Ectodermal cell (in vitro differentiated cells): ENCODE results near the gene MICAL2.

Source experiments
- H3K27ac ChIP-seq: 2 replicates; pipeline ENCODE4 v1.7.0; 2013; ENCODE audit warnings: mild to moderate bottlenecking, low read depth, low read length; ENCODE audit not compliant: insufficient read depth, poor library complexity, severe bottlenecking
- H3K27me3 ChIP-seq: 2 replicates; pipeline ENCODE4 v1.7.0; 2013; ENCODE audit warnings: mild to moderate bottlenecking, low read length; ENCODE audit not compliant: insufficient read depth, control insufficient read depth, poor library complexity, severe bottlenecking
- H3K36me3 ChIP-seq: one replicate; pipeline ENCODE4 v1.7.0; 2013; ENCODE audit warnings: low read length; ENCODE audit not compliant: control insufficient read depth, insufficient read depth
- H3K4me1 ChIP-seq: one replicate; pipeline ENCODE4 v1.7.0; 2013; ENCODE audit warnings: low read length; ENCODE audit not compliant: control insufficient read depth, insufficient read depth
- H3K4me3 ChIP-seq: 2 replicates; pipeline ENCODE4 v1.7.0; 2013; ENCODE audit warnings: low read depth, low read length, control low read depth; ENCODE audit not compliant: insufficient read depth
- H3K9me3 ChIP-seq: 2 replicates; pipeline ENCODE4 v1.7.0; 2013; ENCODE audit warnings: mild to moderate bottlenecking, low read length, moderate library complexity; ENCODE audit not compliant: control insufficient read depth
- WGBS, 2 experiments: methylation state at CpG; one replicate each; pipeline ENCODE4 v1.1.7; 2013; ENCODE audit warnings: missing lambda C conversion rate in 2 of 2; 5-methylcytosine and 5-hydroxymethylcytosine counted together

The MICAL2 gene

DNA sequence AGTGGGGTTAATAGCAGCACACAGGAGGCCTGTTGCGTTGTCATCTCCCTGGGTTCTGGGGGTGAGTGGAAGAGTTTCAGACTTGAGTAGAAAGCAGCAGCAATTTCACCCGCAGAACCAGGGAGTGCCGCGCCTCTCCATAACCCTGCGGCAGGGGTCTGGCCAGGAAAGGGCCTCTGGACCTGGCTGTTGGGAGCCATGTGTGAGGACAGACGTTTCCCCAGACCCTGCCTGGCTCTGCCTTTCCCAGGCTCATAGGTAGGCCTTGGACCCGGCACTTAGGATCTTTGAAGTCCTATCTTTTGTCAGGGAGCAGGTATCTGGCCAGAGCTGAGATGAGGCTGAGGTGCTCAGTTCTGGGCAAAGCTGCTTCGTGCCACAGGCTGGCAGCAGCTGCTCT, 160.4 kb downstream of the MICAL2 start:
- H3K27ac ChIP-seq = no peak overlapping the region
- no peak overlapping the region for H3K4me3 ChIP-seq
- H3K9me3 ChIP-seq = no peaks in the 10 kb centered on the region
- H3K36me3 ChIP-seq = no peaks in the 10 kb centered on the region
- WGBS, 2 experiments = 81 to 82% methylated on average over 8 of the region's 8 CpGs
- H3K27me3 ChIP-seq = no peaks in the 10 kb centered on the region
- peaks cover 5% of the 10 kb centered on the region for H3K4me1 ChIP-seq

GRCh38 chr11:12271241-12271640, 160.9 kb downstream of the MICAL2 start:
- WGBS, 2 experiments = 72 to 74% methylated on average over 4 of the region's 4 CpGs
- H3K9me3 ChIP-seq = no peaks in the 10 kb centered on the region
- H3K4me3 ChIP-seq = no peak overlapping the region
- H3K4me1 ChIP-seq = peaks cover 5% of the 10 kb centered on the region
- H3K27ac ChIP-seq = no peak overlapping the region
- H3K27me3 ChIP-seq = no peaks in the 10 kb centered on the region
- H3K36me3 ChIP-seq = no peaks in the 10 kb centered on the region

DNA sequence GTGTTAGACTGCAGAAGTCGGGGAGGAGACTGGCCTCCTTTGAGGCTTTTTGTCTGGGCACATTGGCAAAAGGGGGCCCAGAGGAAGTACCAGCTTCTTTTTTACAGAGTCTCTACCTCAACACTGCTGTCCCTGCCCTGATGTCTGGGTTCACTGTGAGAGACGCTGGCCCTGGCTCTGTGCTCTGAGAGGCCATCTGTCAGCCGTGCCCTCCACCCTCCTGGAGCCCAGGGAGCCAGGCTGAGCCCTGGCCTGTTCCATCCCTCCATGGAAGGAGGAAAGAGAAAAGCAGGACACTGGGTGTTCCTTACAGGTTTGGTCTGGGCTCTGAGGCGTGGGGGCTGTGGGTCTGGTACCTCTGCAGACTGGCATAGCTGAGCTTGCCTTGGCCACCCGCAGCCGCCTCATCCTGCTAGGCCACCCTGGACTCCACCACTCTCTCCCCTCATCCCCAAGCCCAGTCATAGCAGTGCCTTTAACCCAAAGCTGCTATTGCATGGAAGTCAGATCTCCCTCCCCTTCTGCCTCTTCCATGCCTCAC, 161.5 kb downstream of the MICAL2 start:
- Histone ChIP-seq H3K27ac (no peak overlapping the region), H3K27me3 (no peaks in the 10 kb centered on the region), H3K36me3 (no peaks in the 10 kb centered on the region), H3K4me1 (peaks cover 5% of the 10 kb centered on the region), H3K9me3 (no peaks in the 10 kb centered on the region), H3K4me3 (no peak overlapping the region)
- WGBS, 2 experiments = 91 to 98% methylated on average over 6 of the region's 6 CpGs

DNA sequence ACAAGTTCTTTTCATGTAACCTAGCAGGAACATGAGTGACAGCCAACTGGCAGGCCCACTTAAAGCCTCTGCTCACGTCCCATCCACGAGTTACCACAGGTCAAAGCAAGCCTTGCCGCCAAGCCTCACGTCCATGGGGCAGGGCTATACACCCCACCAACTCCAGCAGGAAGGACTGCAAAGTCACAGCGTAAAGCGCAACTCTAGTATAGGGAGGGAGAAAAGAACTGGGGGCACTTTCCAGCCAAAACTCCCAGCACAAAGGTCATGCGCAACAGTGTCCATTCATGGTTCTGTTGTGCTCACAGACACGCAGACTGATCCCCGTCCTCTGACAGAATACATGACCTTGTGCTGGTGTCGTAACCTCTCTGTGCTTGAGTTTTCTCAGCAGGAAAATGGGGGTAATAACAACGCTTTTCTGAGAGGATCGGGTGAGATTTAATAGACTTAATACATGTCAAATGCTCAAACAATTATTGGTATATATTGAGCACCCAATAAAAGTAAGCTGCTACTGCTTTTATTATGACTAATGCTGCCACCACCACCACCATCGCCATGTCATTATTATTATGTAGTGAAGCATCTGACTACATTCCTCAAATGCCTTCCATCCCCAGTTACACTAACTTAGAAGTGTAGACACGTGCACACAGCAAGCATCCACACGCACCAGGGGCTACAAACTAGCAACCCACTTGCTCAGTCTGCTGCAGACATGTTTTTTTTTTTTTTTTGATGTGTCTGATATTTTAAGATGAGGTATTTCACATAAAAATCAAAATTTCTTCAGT, 162.6 kb downstream of the MICAL2 start:
- Histone ChIP-seq H3K27me3 (no peaks in the 10 kb centered on the region), H3K36me3 (no peaks in the 10 kb centered on the region), H3K4me3 (no peak overlapping the region), H3K27ac (no peak overlapping the region), H3K4me1 (peaks cover 5% of the 10 kb centered on the region), H3K9me3 (no peaks in the 10 kb centered on the region)
- 92 to 95% methylated on average over 14 to 15 of the region's 15 CpGs for WGBS, 2 experiments

DNA sequence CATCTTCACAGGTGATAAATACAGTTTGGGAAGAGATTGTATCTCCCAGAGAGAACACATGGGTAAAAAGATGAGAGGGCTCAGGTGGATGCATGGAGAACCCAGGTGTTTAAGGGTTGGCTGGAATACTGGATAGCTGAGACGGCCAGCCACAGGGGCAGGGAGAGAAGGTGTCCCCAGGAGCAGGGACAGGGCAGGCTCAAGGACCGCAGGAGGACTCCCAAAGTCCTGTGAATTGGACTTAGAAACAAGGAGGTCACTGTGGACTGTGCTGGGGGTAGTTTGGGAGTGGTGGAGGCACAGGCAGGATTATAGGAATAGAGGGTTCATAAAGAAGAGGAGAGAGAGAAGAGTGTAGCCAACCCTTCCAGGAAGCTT, 163.2 kb downstream of the MICAL2 start:
- Histone ChIP-seq H3K9me3 (no peaks in the 10 kb centered on the region), H3K27me3 (no peaks in the 10 kb centered on the region), H3K36me3 (no peaks in the 10 kb centered on the region), H3K27ac (no peak overlapping the region), H3K4me1 (peaks cover 5% of the 10 kb centered on the region), H3K4me3 (no peak overlapping the region)
- 94% methylated on average over 2 of the region's 2 CpGs for WGBS, 2 experiments

GRCh38 chr11:12274056-12274455, 163.7 kb downstream of the MICAL2 start:
- WGBS, 2 experiments = 87 to 100% methylated on average over 2 to 3 of the region's 3 CpGs
- Histone ChIP-seq H3K4me3 (no peak overlapping the region), H3K4me1 (peaks cover 2% of the 10 kb centered on the region), H3K27me3 (no peaks in the 10 kb centered on the region), H3K9me3 (no peaks in the 10 kb centered on the region), H3K27ac (no peak overlapping the region), H3K36me3 (no peaks in the 10 kb centered on the region)

- Histone ChIP-seq H3K27ac (no peak overlapping the region), H3K4me3 (no peak overlapping the region), H3K36me3 (no peaks in the 10 kb centered on the region), H3K4me1 (no peaks in the 10 kb centered on the region), H3K9me3 (no peaks in the 10 kb centered on the region), H3K27me3 (no peaks in the 10 kb centered on the region)
- 92% methylated on average over 14 of the region's 14 CpGs for WGBS, 2 experiments
Observed at GRCh38 chr11:12274558-12275197, 164.3 kb downstream of the MICAL2 start.

GRCh38 chr11:12275818-12276217, 165.4 kb downstream of the MICAL2 start:
- Histone ChIP-seq H3K4me3 (no peak overlapping the region), H3K36me3 (no peaks in the 10 kb centered on the region), H3K27me3 (no peaks in the 10 kb centered on the region), H3K27ac (no peak overlapping the region), H3K9me3 (no peaks in the 10 kb centered on the region), H3K4me1 (no peaks in the 10 kb centered on the region)
- 89 to 90% methylated on average over 9 of the region's 9 CpGs for WGBS, 2 experiments

- Histone ChIP-seq H3K36me3 (no peaks in the 10 kb centered on the region), H3K27ac (no peak overlapping the region), H3K4me1 (no peaks in the 10 kb centered on the region), H3K9me3 (no peaks in the 10 kb centered on the region), H3K4me3 (no peak overlapping the region), H3K27me3 (no peaks in the 10 kb centered on the region)
- WGBS, 2 experiments = 93 to 95% methylated on average over 6 of the region's 6 CpGs
Observed at GRCh38 chr11:12276356-12276755, 166.0 kb downstream of the MICAL2 start.

- Histone ChIP-seq H3K27ac (no peak overlapping the region), H3K4me3 (no peak overlapping the region), H3K9me3 (no peaks in the 10 kb centered on the region), H3K4me1 (no peaks in the 10 kb centered on the region), H3K36me3 (no peaks in the 10 kb centered on the region), H3K27me3 (no peaks in the 10 kb centered on the region)
- 88 to 90% methylated on average over 10 of the region's 10 CpGs for WGBS, 2 experiments
Observed at GRCh38 chr11:12276831-12277475, 166.6 kb downstream of the MICAL2 start.
